ENCODE measurements around the gene EEF1AKMT1. TPM values are rescaled to one million over a fixed set of nuclear protein-coding genes. Genes with fewer than 3 reads are reported as not detected.

The EEF1AKMT1 gene
- total RNA-seq, 4 donors from 2014 or later = 7.5 to 15.2 (median 10.3) TPM

- H3K36me3 ChIP-seq = peaks cover 0 to 4% of the 10 kb centered on the region in 2 donors
- H3K27me3 ChIP-seq = no peaks in the 10 kb centered on the region
- intact Hi-C loops (cut with DNase I) = no loop called here
- DNase-seq = no peak
- WGBS, 2 donors = 96 to 98% methylated on average over 1 of the region's 1 CpG
- no peak for TF ChIP-seq POLR2A (IDR thresholded peaks at IDR 0.05)
- TF ChIP-seq, protein P1, sequence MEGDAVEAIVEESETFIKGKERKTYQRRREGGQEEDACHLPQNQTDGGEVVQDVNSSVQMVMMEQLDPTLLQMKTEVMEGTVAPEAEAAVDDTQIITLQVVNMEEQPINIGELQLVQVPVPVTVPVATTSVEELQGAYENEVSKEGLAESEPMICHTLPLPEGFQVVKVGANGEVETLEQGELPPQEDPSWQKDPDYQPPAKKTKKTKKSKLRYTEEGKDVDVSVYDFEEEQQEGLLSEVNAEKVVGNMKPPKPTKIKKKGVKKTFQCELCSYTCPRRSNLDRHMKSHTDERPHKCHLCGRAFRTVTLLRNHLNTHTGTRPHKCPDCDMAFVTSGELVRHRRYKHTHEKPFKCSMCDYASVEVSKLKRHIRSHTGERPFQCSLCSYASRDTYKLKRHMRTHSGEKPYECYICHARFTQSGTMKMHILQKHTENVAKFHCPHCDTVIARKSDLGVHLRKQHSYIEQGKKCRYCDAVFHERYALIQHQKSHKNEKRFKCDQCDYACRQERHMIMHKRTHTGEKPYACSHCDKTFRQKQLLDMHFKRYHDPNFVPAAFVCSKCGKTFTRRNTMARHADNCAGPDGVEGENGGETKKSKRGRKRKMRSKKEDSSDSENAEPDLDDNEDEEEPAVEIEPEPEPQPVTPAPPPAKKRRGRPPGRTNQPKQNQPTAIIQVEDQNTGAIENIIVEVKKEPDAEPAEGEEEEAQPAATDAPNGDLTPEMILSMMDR (IDR thresholded peaks at IDR 0.05) = no peak
- no peaks in the 10 kb centered on the region for H3K4me1 ChIP-seq
- H3K4me3 ChIP-seq (replicated peaks in 1 of 3) = no peak overlapping the region
- no peak overlapping the region for H3K27ac ChIP-seq
- no peaks in the 10 kb centered on the region for H3K9me3 ChIP-seq
Measured at GRCh38 chr13:20778311-20778710, 4.5 kb upstream of the EEF1AKMT1 start.

DNA sequence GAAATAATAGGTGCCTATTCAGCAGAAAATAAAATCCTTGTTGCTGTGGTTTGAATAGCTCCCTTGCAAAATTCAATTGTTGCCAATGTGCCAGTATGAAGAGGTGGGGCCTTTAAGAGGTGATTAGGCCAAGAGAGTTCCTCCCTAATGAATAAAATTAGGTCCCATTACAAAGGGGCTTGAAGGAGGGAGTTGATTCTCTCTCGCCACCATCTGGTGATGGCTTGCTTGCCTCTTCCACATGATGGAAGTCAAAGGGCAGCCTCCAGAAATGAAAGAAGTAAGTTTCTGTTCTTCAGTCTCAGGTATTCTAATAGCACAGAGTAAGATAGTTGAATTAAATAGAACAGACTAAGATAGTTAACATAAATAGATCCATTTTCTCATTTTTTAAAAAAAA lies 3.0 kb upstream of the EEF1AKMT1 start:
- no peaks in the 10 kb centered on the region for H3K9me3 ChIP-seq
- peaks cover 7 to 8% of the 10 kb centered on the region in 2 donors for H3K4me1 ChIP-seq
- 95 to 96% methylated on average over 1 of the region's 1 CpG for WGBS, 2 donors
- TF ChIP-seq, protein P1 (IDR thresholded peaks at IDR 0.05) = no peak
- TF ChIP-seq POLR2A (IDR thresholded peaks at IDR 0.05) = no peak
- H3K27me3 ChIP-seq = no peaks in the 10 kb centered on the region
- intact Hi-C loops (cut with DNase I) = no loop called here
- DNase-seq = no peak
- H3K27ac ChIP-seq = no peak overlapping the region
- no peaks in the 10 kb centered on the region for H3K36me3 ChIP-seq
- no peak overlapping the region for H3K4me3 ChIP-seq (replicated peaks in 1 of 3)

GRCh38 chr13:20775961-20776360 lies 2.2 kb upstream of the EEF1AKMT1 start:
- intact Hi-C loops (cut with DNase I) = no loop called here
- H3K4me1 ChIP-seq = peaks cover 7 to 8% of the 10 kb centered on the region in 2 donors
- TF ChIP-seq, protein P1 (IDR thresholded peaks at IDR 0.05) = no peak
- no peak for TF ChIP-seq POLR2A (IDR thresholded peaks at IDR 0.05)
- H3K36me3 ChIP-seq = no peaks in the 10 kb centered on the region
- peak in 1 of 2 donors; percentile 5 for DNase-seq
- no peaks in the 10 kb centered on the region for H3K27me3 ChIP-seq
- no peak overlapping the region for H3K4me3 ChIP-seq (replicated peaks in 1 of 3)
- WGBS, 2 donors = 83 to 91% methylated on average over 2 of the region's 2 CpGs
- H3K27ac ChIP-seq = peak overlapping the region in 1 of 3 donors; percentile 19
- H3K9me3 ChIP-seq = no peaks in the 10 kb centered on the region

DNA sequence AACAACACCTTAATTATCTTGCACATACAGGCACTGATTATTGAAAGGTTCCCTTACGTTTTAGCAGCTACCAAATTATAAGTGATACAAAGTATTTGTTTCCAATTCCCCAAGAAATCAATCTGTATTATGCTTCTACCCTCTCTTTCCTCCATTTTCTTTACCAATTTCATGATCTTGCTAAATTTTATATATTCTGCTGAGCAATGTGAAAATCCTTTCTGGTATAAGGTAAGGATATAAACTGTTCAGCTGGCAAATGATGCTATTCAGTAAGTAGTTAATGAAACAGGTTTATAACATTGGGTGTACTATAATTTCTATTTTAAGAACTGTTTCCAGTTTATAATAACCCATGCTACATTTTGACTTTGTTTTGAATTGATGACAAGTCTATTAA lies 985 bp upstream of the EEF1AKMT1 start:
- Histone ChIP-seq H3K9me3 (no peaks in the 10 kb centered on the region), H3K4me3 (replicated peaks in 1 of 3) (no peak overlapping the region), H3K4me1 (peaks cover 7 to 11% of the 10 kb centered on the region in 2 donors), H3K27me3 (no peaks in the 10 kb centered on the region), H3K27ac (no peak overlapping the region), H3K36me3 (no peaks in the 10 kb centered on the region)
- intact Hi-C loops (cut with DNase I) = loop anchor here (5.0 kb wide), 1 partner anchor 57 kb away; no protein-coding TSS in a partner anchor
- WGBS, 2 donors = 90 to 92% methylated on average over 1 of the region's 1 CpG
- no peak for TF ChIP-seq POLR2A (IDR thresholded peaks at IDR 0.05)
- TF ChIP-seq, protein P1 (IDR thresholded peaks at IDR 0.05) = no peak
- DNase-seq = no peak

DNA sequence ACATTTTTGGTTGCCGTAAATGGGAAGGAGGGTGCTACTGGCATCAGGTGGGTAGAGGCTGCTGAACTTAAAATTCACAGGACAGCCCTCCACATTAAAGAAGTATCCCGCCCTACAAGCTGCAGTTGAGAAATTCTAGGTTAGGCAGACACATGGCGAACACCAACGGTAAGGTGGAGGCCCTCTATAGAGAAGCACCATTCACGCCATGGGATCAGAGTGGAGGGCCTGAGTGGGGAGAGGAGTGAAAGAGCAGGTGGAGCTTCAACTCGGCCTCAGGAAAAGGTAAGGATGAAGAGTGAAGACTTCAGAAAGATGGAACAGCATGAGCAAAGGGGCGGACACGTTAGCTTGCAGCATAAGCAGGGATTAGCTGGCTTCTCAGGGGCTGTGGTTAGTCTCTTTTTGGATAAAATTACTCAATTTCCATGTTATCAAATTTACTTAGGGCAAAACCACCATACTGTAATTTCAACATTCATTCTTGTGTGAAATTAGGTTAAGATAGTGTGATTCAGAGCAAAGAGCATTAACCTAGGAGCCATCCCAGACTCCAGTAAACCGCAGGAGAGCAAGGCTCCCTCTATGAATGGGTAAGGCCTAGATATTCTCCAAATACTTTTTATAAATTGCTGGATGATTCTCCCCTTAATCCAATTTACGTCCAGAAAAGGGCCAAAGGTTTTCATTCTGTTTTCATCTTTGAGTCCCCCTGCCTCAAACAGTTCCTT lies 1.2 kb downstream of the EEF1AKMT1 start:
- TF ChIP-seq, protein P1 (IDR thresholded peaks at IDR 0.05) = no peak
- TF ChIP-seq POLR2A (IDR thresholded peaks at IDR 0.05) = no peak
- peaks cover 7 to 11% of the 10 kb centered on the region in 2 donors for H3K4me1 ChIP-seq
- no peak for DNase-seq
- peak overlapping the region in 1 of 3 donors; percentile 70 for H3K4me3 ChIP-seq (replicated peaks in 1 of 3)
- H3K27me3 ChIP-seq = no peaks in the 10 kb centered on the region
- intact Hi-C loops (cut with DNase I) = loop anchor here (5.0 kb wide), 1 partner anchor 55 kb away; no protein-coding TSS in a partner anchor
- 90 to 93% methylated on average over 10 of the region's 10 CpGs for WGBS, 2 donors
- no peaks in the 10 kb centered on the region for H3K9me3 ChIP-seq
- H3K27ac ChIP-seq = no peak overlapping the region
- no peaks in the 10 kb centered on the region for H3K36me3 ChIP-seq
